ENCODE measurements around the gene TMEM200A.
A peak's percentile ranks its signal among the peaks of the same experiment; 100 is the strongest.

The TMEM200A gene

GRCh38 chr6:130426066-130426721 lies 60.4 kb downstream of the TMEM200A start:
- no peak for DNase-seq

DNA sequence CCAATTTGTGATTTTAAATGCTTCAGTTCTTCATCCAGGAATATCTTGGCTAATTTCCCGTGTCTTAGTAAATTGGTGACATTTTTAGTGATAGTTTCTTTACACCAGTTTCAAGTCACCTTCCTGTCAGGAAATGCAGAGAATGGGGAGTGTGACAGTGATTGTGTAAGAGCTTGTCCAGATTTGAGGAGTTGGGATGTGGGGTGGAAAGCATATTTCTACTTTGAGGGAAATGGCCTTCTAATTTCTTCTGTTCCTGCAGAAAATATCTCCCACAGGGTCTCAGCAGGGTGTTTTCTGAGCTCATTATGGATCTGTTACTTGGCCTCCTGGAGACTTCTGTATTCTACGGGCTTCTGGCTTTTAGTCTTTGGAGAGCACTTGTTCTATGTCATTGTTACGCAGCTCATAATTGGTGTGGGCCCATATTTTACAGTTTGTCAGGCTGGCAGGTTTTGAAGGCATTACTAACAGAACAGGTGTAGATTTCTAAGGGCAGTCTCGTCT lies 65.6 kb downstream of the TMEM200A start:
- DNase-seq = no peak

DNA sequence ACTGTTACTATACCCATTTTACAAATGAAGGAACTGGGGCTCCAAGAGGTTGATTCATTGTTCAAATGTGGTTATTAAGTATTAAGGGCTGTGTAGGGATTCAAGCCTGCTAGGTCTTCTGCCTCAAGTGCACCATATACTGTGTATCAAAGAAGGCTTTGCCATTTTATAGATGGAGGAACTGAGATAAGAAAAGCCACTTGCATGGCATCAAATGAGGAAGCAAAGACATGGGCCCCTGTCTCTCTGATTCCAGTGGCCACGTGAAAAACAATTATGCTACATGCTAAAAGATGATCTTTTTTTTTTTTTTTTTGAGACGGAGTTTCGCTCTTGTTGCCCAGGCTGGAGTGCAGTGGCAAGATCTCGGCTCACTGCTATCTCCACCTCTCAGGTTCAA lies 67.0 kb downstream of the TMEM200A start:
- no peak for DNase-seq

DNA sequence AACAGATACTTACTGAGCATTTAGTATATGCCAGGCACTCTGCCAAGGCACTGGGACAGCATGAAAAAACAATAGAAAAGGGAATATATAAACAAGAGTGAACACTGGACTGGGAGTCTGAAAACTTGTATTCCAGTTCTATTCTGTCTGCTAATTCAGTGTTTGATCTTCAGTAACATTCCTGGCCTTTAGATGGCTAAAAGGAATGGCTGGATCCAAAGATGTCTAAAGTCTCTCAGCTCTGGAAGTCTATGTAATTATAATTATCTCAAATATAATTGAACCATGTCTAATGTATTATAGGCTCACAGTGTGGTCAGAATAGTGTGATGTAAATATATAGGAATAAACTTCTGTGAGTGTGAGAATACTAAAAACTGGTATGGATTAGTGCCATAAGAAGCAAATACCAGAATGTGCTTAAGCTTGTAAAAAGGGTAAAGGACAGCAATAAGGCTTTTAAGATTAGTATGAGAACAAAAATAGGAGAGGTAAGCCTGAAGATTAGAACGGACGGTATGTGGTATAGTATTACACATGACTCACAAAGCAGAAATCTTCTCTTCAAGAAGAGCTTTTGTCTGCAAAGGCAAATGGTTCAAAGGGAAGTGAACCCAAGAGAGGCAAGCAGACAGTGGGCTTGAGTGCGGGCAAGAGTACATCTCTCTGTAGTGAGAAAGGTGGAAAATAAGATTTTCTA lies 68.5 kb downstream of the TMEM200A start:
- DNase-seq = peak; percentile 62

DNA sequence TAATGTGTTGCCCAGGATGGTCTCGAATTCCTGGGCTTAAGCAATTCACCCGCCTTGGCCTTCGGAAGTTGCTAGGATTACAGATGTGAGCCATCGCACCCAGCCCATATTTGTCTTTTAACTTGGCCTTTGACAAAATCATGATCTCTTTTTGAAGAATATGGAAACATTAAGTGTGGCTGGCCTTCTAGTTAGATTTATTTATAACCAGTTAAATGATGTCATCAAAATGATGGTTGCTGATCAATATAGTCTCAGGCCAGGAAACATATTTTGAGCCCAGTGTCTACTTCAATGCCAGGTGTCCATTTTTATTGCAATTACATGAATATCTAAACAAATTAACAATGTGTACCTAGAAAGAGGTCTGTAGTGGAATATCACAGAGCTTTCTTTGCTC lies 69.4 kb downstream of the TMEM200A start:
- DNase-seq = no peak

- no peak for DNase-seq
Observed at GRCh38 chr6:130437961-130438360, 72.1 kb downstream of the TMEM200A start.

DNA sequence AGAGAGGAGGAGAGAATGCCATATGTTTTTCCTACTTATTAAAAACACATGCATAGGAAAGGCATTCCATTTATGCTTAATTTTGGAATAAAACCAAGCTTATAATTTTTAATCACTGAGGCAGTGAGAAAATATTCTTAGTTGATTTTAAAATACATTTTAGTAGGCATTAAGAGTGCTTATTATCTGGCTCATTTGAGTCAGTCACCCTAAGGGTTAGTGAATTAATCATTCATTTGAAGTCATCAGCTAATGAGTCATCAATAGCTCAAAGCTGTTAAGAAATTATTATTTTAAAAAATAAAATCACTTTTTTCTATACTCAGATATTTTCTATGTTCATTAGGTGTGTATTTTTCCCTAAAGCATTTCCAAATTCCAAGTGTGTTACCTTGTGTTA lies 81.6 kb downstream of the TMEM200A start:
- DNase-seq = peak; percentile 15

- DNase-seq = no peak
Observed at GRCh38 chr6:130452336-130452735, 86.5 kb downstream of the TMEM200A start.

- peak; percentile 43 for DNase-seq
Observed at GRCh38 chr6:130453230-130453629, 87.4 kb downstream of the TMEM200A start.

DNA sequence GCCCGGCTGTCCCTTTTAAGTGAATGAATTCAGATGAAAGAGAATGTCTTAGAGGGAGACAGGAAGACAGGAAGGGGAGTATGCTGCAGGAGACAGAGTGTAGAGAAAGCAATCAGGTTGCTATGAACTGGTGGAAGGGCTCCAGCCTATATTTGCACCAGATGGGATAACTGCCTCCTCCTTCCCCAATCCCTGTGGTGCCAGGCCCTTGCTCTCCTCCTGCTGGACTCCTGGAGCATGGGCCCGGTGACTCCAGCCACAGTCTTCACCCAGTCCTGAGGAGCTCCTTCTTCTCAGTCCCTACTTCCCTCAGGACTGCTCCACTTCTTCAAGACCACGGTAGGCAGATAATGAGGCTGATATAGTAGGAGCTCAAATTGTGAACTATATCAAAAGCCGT lies 91.8 kb downstream of the TMEM200A start:
- DNase-seq = no peak

GRCh38 chr6:130459316-130459715 lies 93.5 kb downstream of the TMEM200A start:
- no peak for DNase-seq

GRCh38 chr6:130460934-130461333 lies 95.1 kb downstream of the TMEM200A start:
- DNase-seq = no peak

GRCh38 chr6:130466052-130466747 lies 100.4 kb downstream of the TMEM200A start:
- no peak for DNase-seq

GRCh38 chr6:130466748-130467061 lies 100.9 kb downstream of the TMEM200A start:
- no peak for DNase-seq

DNA sequence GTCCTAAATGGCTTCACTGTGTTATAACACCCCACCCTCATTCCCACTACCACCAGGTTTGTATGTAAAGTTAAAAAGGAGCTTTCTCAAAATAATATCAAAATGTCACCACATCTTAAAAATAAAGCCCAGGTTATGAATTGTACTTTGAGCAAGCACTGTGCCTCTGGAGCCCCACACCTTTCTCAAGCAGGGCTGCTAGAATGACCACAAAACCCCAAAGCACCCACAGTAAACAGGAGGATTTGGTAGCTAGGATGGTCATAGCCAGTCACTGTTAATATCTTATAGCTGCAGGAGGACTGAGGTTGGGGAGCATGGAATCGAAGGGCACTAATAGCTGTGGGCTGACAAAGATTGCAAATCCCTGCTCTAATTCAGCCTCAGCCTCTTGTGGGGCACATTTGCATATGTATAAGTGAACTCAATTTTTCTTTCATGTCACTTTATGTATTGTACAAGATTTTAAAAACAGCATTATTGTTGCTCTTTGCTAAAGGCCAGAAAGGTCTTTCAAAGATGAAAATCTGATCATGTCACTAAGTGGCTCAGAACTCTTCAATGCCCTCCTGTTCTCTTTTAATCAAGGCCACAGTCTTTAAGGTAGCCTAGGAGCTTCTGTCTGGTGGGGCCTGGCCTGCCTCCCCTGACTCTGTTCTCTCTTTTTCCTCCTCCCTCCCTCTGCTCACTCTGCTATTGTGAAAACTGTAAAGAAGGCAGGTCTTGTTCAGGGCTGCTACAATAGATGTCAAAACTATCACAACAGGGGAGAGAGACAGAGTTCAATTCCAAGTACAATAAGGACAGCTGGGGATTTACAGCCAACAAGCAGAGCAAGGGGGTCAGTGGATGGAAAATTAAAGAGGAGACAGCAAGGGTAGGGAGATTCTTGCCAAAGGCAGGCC lies 101.6 kb downstream of the TMEM200A start:
- no peak for DNase-seq

GRCh38 chr6:130470766-130471165 lies 104.9 kb downstream of the TMEM200A start:
- DNase-seq = no peak

GRCh38 chr6:130473886-130474285 lies 108.1 kb downstream of the TMEM200A start:
- DNase-seq = peak; percentile 33

DNA sequence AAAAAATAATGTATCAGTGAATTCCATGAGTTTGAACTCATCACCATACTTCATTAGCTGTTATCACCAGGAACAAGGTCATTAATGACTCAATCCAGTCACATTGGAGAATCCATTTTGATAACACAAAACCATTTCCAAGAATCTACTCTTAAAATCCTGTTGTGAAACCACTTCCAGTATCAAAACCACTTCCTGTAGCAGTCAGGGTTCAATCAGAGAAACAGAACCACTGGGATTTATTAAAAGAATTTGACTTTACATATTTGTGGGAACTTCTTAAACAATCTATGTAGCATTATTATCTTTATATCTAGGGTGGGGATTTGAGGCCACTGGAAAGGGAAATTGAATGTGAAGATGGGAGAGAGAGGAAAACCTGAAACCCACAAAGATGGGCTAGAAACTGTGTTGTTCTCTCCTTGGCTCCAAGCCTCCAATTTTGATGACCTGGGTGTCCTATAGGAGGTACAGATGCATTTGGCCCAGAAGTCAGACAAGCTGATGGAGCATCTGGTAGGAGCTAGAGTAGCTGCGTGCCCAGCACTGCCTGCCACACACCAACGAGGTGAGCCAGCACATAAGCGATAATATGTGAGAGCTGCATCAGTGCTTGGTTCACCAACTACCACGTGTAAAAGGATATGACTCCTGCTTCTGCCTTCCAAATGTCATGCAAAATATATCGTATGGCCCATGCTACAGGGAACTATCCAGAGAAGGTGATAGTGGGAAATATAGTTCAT lies 117.0 kb downstream of the TMEM200A start:
- peak; percentile 88 for DNase-seq

GRCh38 chr6:130485870-130486269 lies 120.1 kb downstream of the TMEM200A start:
- DNase-seq = no peak

- DNase-seq = no peak
Observed at GRCh38 chr6:130486417-130486816, 120.6 kb downstream of the TMEM200A start.

- no peak for DNase-seq
Observed at GRCh38 chr6:130489514-130489913, 123.7 kb downstream of the TMEM200A start.
